BJ (cell line): ENCODE measurements around the gene MYO7B. TPM values are rescaled to one million over a fixed set of nuclear protein-coding genes. Genes with fewer than 3 reads are reported as not detected.
A peak's percentile ranks its signal among the peaks of the same experiment; 100 is the strongest.

Experiments used
- CTCF ChIA-PET: fragments of 350-600 bp; formaldehyde crosslinking; extraction: SDS; loops from one replicate; lab custom pipeline; 2021; ENCODE audit warnings: antibody characterized with exemption, inconsistent platforms; lab: Yijun Ruan, JAX
- POLR2A ChIA-PET: fragments of 300-600 bp; sonication (Branson Sonifier 250); formaldehyde crosslinking; extraction: SDS; loops from one replicate; lab custom pipeline; 2021; ENCODE audit warnings: antibody characterized with exemption; lab: Charles Lee
- DNase-seq: peaks from one replicate; pipeline ENCODE4 v3.0.0-alpha.2; 2011; ENCODE audit warnings: low read depth
- H3K27me3 ChIP-seq: 2 replicates; pipeline ENCODE4 v1.6.0; 2011; ENCODE audit warnings: low read length; ENCODE audit not compliant: control insufficient read depth, insufficient read depth
- H3K36me3 ChIP-seq: 2 replicates; pipeline ENCODE4 v1.5.1; 2011; ENCODE audit warnings: low read length; ENCODE audit not compliant: control insufficient read depth, insufficient read depth
- H3K4me3 ChIP-seq: 2 replicates; pipeline ENCODE4 v1.5.1; 2011; ENCODE audit warnings: low read depth, mild to moderate bottlenecking, control low read depth, low read length
- CTCF ChIP-seq: IDR thresholded peaks from 2 replicates; pipeline ENCODE4 v1.5.1; 2011; ENCODE audit warnings: low read depth, mild to moderate bottlenecking, control low read depth, inconsistent platforms, low read length, moderate library complexity; ENCODE audit not compliant: insufficient read depth
- polyA plus RNA-seq: library from polyadenylated mRNA; depleted of rRNA; stranded (reverse); fragments of >200 nt; gene quantifications from 2 replicates; pipeline ENCODE4 v1.2.3, GENCODE V29; 2011

MYO7B gene
- polyA plus RNA-seq, 1 experiment, result 0.36 TPM

- ChIA-PET CTCF (interaction anchor here (1.1 to 8.8 kb wide), 2 partner anchors 10 to 57 kb away, joined by 5 to 89 read pairs; no protein-coding TSS in a partner anchor), POLR2A (no interaction called here)
- Histone ChIP-seq H3K36me3 (peaks cover 9% of the 10 kb centered on the region), H3K27me3 (no peaks in the 10 kb centered on the region), H3K4me3 (no peak overlapping the region)
- TF ChIP-seq CTCF, result no peak
- no peak for DNase-seq
Measured at GRCh38 chr2:127648321-127648720, 112.8 kb downstream of the MYO7B start.

DNA sequence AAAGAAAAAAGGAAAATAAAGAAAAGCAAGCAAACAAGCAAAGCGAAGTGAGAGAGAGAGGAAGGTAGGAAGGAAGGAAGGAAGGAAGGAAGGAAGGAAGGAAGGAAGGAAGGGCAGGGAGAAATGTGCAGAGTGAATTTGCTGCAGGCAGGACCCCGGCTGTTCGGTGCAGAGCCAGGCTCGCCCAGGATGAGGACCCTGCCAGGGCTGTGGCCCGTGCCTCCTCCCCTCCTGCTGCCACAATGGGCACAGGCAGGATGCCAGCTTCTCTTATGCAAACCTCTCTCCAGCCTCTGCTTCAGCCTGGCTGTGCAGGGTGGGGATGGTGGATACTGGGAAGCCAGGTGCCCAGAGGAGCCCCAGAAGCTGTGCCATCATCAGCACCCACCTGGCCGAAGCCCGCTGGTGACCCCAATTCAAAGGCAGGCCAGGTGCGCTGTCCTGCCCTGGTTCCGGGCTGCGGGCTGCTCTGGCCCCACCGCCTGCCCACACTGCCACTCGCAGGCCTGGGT, 113.7 kb downstream of the MYO7B start:
- H3K4me3 ChIP-seq, result no peak overlapping the region
- POLR2A ChIA-PET, result no interaction called here
- CTCF ChIA-PET, result interaction anchor here (0.7 to 8.8 kb wide), 9 partner anchors 10 to 160 kb away, joined by 3 to 89 read pairs (median 11); partner anchors contain the start of genes IWS1 and LIMS2
- no peak for DNase-seq
- H3K36me3 ChIP-seq, result peaks cover 9% of the 10 kb centered on the region
- no peaks in the 10 kb centered on the region for H3K27me3 ChIP-seq
- no peak for TF ChIP-seq CTCF

DNA sequence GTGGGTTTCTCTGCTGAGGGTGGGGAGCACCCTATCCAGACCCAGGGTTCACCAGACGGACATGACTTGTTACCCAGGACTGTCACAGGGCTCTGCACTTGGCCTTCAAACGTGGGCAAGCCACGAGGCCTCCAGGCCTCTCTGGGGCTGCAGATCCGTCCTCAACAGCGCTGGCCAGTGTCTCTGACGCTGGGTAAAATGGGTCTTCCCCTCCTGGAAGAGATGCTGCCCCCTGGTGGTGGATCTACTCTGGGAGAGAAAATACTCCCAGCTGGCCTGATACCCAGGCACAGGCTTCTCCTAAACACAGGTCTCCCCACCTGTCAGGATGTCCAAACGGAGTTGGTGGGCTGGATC, 114.2 kb downstream of the MYO7B start:
- POLR2A ChIA-PET, result no interaction called here
- TF ChIP-seq CTCF, result peak; percentile 87
- CTCF ChIA-PET, result interaction anchor here (0.6 to 8.8 kb wide), 20 partner anchors 11 to 160 kb away, joined by 3 to 89 read pairs (median 4); partner anchors contain the start of genes IWS1 and LIMS2
- Histone ChIP-seq H3K27me3 (no peaks in the 10 kb centered on the region), H3K36me3 (peaks cover 11% of the 10 kb centered on the region), H3K4me3 (no peak overlapping the region)
- no peak for DNase-seq

- CTCF ChIA-PET, result interaction anchor here (0.6 to 8.8 kb wide), 21 partner anchors 11 to 159 kb away, joined by 3 to 89 read pairs (median 4); partner anchors contain the start of genes IWS1 and LIMS2
- DNase-seq, result no peak
- Histone ChIP-seq H3K27me3 (no peaks in the 10 kb centered on the region), H3K36me3 (peaks cover 13% of the 10 kb centered on the region), H3K4me3 (no peak overlapping the region)
- POLR2A ChIA-PET, result no interaction called here
- TF ChIP-seq CTCF, result no peak
Measured at GRCh38 chr2:127650041-127650784, 114.7 kb downstream of the MYO7B start.

DNA sequence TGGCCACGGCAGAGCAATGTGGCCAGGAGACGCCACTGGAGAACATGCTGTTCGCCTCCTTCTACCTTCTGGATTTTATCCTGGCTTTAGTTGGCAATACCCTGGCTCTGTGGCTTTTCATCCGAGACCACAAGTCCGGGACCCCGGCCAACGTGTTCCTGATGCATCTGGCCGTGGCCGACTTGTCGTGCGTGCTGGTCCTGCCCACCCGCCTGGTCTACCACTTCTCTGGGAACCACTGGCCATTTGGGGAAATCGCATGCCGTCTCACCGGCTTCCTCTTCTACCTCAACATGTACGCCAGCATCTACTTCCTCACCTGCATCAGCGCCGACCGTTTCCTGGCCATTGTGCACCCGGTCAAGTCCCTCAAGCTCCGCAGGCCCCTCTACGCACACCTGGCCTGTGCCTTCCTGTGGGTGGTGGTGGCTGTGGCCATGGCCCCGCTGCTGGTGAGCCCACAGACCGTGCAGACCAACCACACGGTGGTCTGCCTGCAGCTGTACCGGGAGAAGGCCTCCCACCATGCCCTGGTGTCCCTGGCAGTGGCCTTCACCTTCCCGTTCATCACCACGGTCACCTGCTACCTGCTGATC, 115.4 kb downstream of the MYO7B start:
- peaks cover 16% of the 10 kb centered on the region for H3K36me3 ChIP-seq
- ChIA-PET CTCF (interaction anchor here (0.6 to 8.8 kb wide), 18 partner anchors 12 to 143 kb away, joined by 3 to 89 read pairs (median 4); partner anchors contain the start of gene LIMS2), POLR2A (no interaction called here)
- no peaks in the 10 kb centered on the region for H3K27me3 ChIP-seq
- H3K4me3 ChIP-seq, result no peak overlapping the region
- DNase-seq, result no peak
- no peak for TF ChIP-seq CTCF
